SK-N-SH treated with all-trans-retinoic acid at 6 μM for 48 hours (cell line): ENCODE measurements around the gene LDHD.

Experiments
- ATAC-seq: fragments of 200-7000 bp; cut with Tn5 transposase; 3 replicates; pipeline ENCODE4 v1.9.1; 2020; ENCODE audit warnings: mild to moderate bottlenecking, moderate library complexity
- ARNTL ChIP-seq: fragments of 450-650 bp; formaldehyde crosslinking; IDR thresholded peaks from 2 replicates; pipeline ENCODE4 v1.5.0; 2020; ENCODE audit warnings: low read depth, mild to moderate bottlenecking, moderate library complexity, borderline replicate concordance
- BACH2 ChIP-seq: fragments of 250-450 bp; sonication (Bioruptor Pico); IDR thresholded peaks from 2 replicates; pipeline ENCODE4 v1.9.0; 2021; ENCODE audit warnings: mild to moderate bottlenecking, borderline replicate concordance
- CSDC2 ChIP-seq: fragments of 250-450 bp; sonication (Bioruptor Pico); IDR thresholded peaks from 2 replicates; pipeline ENCODE4 v1.5.0; 2020; ENCODE audit warnings: mild to moderate bottlenecking, moderate library complexity
- ESRRG ChIP-seq: fragments of 250-450 bp; sonication (Bioruptor Pico); IDR thresholded peaks from 2 replicates; pipeline ENCODE4 v1.6.1; 2021; ENCODE audit warnings: mild to moderate bottlenecking
- GLIS3 ChIP-seq: fragments of 250-450 bp; sonication (Bioruptor Pico); IDR thresholded peaks from 2 replicates; pipeline ENCODE4 v1.5.0; 2020; ENCODE audit warnings: mild to moderate bottlenecking, moderate library complexity
- ISL1 ChIP-seq: fragments of 250-450 bp; sonication (Bioruptor Pico); IDR thresholded peaks from 2 replicates; pipeline ENCODE4 v2.1.2; 2022; ENCODE audit warnings: mild to moderate bottlenecking, moderate library complexity
- RARB ChIP-seq: fragments of 250-450 bp; sonication (Bioruptor Pico); IDR thresholded peaks from 2 replicates; pipeline ENCODE4 v1.8.0; 2021; ENCODE audit warnings: mild to moderate bottlenecking, moderate library complexity
- SNAI2 ChIP-seq: fragments of 250-450 bp; sonication (Bioruptor Pico); IDR thresholded peaks from 2 replicates; pipeline ENCODE4 v1.5.0; 2020; ENCODE audit warnings: mild to moderate bottlenecking, moderate library complexity
- TCF4 ChIP-seq: fragments of 250-450 bp; sonication (Bioruptor Pico); IDR thresholded peaks from 2 replicates; pipeline ENCODE4 v1.8.0; 2021; ENCODE audit warnings: mild to moderate bottlenecking, moderate library complexity, borderline replicate concordance
- TOX ChIP-seq: fragments of 250-450 bp; sonication (Bioruptor Pico); IDR thresholded peaks from 2 replicates; pipeline ENCODE4 v1.8.0; 2021; ENCODE audit warnings: mild to moderate bottlenecking, moderate library complexity, borderline replicate concordance
- ZC3H10 ChIP-seq: fragments of 250-450 bp; sonication (Bioruptor Pico); IDR thresholded peaks from 2 replicates; pipeline ENCODE4 v1.5.1; 2021; ENCODE audit warnings: mild to moderate bottlenecking, moderate library complexity
- ZFP3 ChIP-seq: fragments of 250-450 bp; sonication (Bioruptor Pico); IDR thresholded peaks from 2 replicates; pipeline ENCODE4 v1.5.0; 2020; ENCODE audit warnings: mild to moderate bottlenecking, moderate library complexity
- ZFP30 ChIP-seq: fragments of 450-650 bp; formaldehyde crosslinking; IDR thresholded peaks from 2 replicates; pipeline ENCODE4 v1.5.0; 2022; ENCODE audit warnings: mild to moderate bottlenecking, moderate library complexity
- ZNF565 ChIP-seq: fragments of 450-650 bp; formaldehyde crosslinking; conservative IDR thresholded peaks from 2 replicates; pipeline ENCODE4 v1.5.0; 2020; ENCODE audit warnings: low read depth, mild to moderate bottlenecking, moderate library complexity
- ZNF8 ChIP-seq: fragments of 450-650 bp; formaldehyde crosslinking; IDR thresholded peaks from 2 replicates; pipeline ENCODE4 v1.5.0; 2020; ENCODE audit warnings: mild to moderate bottlenecking, moderate library complexity
- TF ChIP-seq, protein P1 (sequence below): fragments of 250-450 bp; sonication (Bioruptor Pico); IDR thresholded peaks from 2 replicates; pipeline ENCODE4 v1.8.0; 2020; ENCODE audit warnings: mild to moderate bottlenecking, moderate library complexity, borderline replicate concordance
- TF ChIP-seq, protein P2 (sequence below): fragments of 250-450 bp; sonication (Bioruptor Pico); IDR thresholded peaks from 2 replicates; pipeline ENCODE4 v1.5.0; 2020; ENCODE audit warnings: mild to moderate bottlenecking, moderate library complexity
- TF ChIP-seq, protein P3 (sequence below): fragments of 250-450 bp; sonication (Bioruptor Pico); IDR thresholded peaks from 2 replicates; pipeline ENCODE4 v1.5.1; 2021; ENCODE audit warnings: mild to moderate bottlenecking, moderate library complexity
- TF ChIP-seq, protein P4 (sequence below): fragments of 250-450 bp; sonication (Bioruptor Pico); IDR thresholded peaks from 2 replicates; pipeline ENCODE4 v1.8.0; 2021; ENCODE audit warnings: low read depth, mild to moderate bottlenecking, moderate library complexity, borderline replicate concordance

LDHD gene

DNA sequence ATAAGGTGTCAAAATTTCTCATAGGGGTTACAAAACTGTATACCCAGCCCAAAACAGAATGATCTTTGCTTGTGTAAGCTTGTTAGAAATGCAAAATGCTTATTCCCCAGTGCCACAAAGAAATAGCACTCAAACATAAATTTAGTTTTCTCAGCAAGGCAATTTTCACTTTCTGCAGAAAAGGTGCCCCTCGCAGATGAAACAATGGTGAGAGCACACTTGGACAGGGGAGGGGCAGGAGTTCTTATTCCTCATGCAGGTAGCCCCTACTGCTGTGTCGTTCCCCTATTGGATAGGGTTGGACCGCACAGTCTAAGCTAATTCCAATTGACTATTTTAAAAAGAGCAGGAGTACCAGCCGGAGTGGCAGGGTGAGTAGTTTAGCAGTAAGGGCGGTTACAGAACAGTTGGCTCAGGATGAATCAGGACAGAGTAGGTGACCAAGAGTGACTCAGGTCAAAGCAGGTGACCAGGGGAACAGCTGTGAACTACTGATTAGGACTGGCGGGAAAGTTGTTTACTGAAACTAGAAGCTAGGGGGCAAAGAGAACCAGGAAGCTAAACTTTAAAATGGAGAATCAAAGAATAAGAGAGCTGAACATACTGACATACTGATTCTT, 5.5 kb upstream of the LDHD start:
- TF ChIP-seq GLIS3 (CRISPR knock-in tag): no peak
- no peak for TF ChIP-seq ZNF8 (CRISPR knock-in tag)
- no peak for ATAC-seq

DNA sequence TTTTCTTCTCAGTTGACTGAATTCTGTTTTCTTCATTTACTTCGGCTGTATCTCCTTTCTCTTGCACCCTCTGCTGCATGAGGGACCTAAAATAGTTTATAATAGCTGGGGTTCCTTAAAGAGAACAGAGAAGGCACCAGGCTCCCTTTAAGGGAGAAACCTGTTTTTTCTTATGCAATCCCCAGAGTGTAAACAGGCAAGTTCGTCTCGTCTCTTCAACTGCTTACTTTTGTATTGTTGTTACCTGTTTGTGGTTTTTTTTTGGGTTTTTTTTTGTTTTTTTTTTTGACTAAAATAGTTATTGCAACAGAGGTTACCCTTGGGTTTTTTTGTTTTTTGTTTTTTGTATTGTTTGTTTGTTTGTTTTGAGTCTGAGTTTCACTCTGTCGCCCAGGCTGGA, 3.7 kb upstream of the LDHD start:
- TF ChIP-seq TCF4 (CRISPR knock-in tag) (no peak), ZFP30 (no peak), ISL1 (CRISPR knock-in tag) (no peak), TOX (CRISPR knock-in tag) (no peak), SNAI2 (no peak), BACH2 (CRISPR knock-in tag) (no peak), RARB (CRISPR knock-in tag) (no peak), CSDC2 (CRISPR knock-in tag) (no peak), GLIS3 (CRISPR knock-in tag) (no peak), ZFP3 (CRISPR knock-in tag) (no peak)
- ATAC-seq: no peak

DNA sequence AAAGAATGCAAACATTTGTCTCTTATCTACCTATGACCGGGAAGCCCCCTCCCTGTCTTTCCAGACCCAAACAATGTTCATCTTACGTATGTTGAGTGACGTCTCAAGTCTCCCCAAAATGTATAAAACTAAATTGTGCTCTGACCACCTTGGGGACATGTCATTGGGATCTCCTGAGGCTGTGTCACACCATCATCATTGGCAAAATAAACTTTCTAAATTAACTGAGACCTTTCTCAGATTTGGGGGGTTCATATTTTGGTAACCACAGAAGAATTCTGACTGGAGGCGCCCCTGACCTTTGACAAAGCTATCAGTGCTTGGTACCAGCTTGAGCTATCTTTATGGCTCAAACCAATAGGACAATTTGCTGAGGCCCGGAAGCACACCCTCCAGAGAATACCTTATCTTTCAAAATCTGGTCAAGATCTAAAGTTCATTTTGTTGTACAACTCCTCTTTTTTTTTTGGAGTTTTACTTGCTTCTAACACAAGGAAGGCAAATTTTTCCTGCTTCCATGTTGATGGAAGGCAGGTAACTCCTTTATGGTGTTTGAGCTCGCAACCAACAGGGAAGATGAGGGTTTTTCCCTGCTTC, 2.5 kb upstream of the LDHD start:
- ATAC-seq: no peak
- no peak for TF ChIP-seq CSDC2 (CRISPR knock-in tag)
- TF ChIP-seq ZC3H10: no peak
- TF ChIP-seq, protein P1, sequence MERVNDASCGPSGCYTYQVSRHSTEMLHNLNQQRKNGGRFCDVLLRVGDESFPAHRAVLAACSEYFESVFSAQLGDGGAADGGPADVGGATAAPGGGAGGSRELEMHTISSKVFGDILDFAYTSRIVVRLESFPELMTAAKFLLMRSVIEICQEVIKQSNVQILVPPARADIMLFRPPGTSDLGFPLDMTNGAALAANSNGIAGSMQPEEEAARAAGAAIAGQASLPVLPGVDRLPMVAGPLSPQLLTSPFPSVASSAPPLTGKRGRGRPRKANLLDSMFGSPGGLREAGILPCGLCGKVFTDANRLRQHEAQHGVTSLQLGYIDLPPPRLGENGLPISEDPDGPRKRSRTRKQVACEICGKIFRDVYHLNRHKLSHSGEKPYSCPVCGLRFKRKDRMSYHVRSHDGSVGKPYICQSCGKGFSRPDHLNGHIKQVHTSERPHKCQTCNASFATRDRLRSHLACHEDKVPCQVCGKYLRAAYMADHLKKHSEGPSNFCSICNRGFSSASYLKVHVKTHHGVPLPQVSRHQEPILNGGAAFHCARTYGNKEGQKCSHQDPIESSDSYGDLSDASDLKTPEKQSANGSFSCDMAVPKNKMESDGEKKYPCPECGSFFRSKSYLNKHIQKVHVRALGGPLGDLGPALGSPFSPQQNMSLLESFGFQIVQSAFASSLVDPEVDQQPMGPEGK (CRISPR knock-in tag): no peak
- TF ChIP-seq ZNF565 (CRISPR knock-in tag): no peak
- TF ChIP-seq ESRRG: no peak
- no peak for TF ChIP-seq ZNF8 (CRISPR knock-in tag)
- TF ChIP-seq, protein P2, sequence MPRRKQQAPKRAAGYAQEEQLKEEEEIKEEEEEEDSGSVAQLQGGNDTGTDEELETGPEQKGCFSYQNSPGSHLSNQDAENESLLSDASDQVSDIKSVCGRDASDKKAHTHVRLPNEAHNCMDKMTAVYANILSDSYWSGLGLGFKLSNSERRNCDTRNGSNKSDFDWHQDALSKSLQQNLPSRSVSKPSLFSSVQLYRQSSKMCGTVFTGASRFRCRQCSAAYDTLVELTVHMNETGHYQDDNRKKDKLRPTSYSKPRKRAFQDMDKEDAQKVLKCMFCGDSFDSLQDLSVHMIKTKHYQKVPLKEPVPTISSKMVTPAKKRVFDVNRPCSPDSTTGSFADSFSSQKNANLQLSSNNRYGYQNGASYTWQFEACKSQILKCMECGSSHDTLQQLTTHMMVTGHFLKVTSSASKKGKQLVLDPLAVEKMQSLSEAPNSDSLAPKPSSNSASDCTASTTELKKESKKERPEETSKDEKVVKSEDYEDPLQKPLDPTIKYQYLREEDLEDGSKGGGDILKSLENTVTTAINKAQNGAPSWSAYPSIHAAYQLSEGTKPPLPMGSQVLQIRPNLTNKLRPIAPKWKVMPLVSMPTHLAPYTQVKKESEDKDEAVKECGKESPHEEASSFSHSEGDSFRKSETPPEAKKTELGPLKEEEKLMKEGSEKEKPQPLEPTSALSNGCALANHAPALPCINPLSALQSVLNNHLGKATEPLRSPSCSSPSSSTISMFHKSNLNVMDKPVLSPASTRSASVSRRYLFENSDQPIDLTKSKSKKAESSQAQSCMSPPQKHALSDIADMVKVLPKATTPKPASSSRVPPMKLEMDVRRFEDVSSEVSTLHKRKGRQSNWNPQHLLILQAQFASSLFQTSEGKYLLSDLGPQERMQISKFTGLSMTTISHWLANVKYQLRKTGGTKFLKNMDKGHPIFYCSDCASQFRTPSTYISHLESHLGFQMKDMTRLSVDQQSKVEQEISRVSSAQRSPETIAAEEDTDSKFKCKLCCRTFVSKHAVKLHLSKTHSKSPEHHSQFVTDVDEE: no peak
- no peak for TF ChIP-seq ZFP30
- no peak for TF ChIP-seq TOX (CRISPR knock-in tag)
- no peak for TF ChIP-seq BACH2 (CRISPR knock-in tag)
- no peak for TF ChIP-seq GLIS3 (CRISPR knock-in tag)
- TF ChIP-seq SNAI2: no peak
- TF ChIP-seq TCF4 (CRISPR knock-in tag): no peak
- TF ChIP-seq, protein P3, sequence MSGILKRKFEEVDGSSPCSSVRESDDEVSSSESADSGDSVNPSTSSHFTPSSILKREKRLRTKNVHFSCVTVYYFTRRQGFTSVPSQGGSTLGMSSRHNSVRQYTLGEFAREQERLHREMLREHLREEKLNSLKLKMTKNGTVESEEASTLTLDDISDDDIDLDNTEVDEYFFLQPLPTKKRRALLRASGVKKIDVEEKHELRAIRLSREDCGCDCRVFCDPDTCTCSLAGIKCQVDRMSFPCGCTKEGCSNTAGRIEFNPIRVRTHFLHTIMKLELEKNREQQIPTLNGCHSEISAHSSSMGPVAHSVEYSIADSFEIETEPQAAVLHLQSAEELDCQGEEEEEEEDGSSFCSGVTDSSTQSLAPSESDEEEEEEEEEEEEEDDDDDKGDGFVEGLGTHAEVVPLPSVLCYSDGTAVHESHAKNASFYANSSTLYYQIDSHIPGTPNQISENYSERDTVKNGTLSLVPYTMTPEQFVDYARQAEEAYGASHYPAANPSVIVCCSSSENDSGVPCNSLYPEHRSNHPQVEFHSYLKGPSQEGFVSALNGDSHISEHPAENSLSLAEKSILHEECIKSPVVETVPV (CRISPR knock-in tag): no peak
- TF ChIP-seq, protein P4, sequence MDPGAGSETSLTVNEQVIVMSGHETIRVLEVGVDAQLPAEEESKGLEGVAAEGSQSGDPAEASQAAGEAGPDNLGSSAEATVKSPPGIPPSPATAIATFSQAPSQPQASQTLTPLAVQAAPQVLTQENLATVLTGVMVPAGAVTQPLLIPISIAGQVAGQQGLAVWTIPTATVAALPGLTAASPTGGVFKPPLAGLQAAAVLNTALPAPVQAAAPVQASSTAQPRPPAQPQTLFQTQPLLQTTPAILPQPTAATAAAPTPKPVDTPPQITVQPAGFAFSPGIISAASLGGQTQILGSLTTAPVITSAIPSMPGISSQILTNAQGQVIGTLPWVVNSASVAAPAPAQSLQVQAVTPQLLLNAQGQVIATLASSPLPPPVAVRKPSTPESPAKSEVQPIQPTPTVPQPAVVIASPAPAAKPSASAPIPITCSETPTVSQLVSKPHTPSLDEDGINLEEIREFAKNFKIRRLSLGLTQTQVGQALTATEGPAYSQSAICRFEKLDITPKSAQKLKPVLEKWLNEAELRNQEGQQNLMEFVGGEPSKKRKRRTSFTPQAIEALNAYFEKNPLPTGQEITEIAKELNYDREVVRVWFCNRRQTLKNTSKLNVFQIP (CRISPR knock-in tag): no peak
- no peak for TF ChIP-seq ISL1 (CRISPR knock-in tag)
- TF ChIP-seq ZFP3 (CRISPR knock-in tag): no peak

DNA sequence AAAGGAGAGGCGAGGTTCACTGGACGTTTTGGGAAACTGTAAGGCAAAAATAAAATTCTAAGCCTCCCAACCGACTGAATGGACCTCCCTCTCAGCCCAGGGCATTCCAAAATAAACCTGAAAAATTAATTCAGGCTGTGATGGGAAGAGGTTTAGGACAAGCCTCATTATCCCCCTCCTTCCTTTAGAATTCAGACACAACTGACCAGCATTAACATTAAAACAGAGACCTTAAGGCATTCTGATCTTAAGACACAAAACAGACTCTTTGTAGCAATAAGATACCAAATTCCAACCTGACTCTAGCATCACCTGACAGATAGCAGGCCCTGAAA, 298 bp upstream of the LDHD start:
- TF ChIP-seq RARB (CRISPR knock-in tag) (no peak), ARNTL (no peak), ZNF8 (CRISPR knock-in tag) (no peak), ISL1 (CRISPR knock-in tag) (no peak), ESRRG (no peak), SNAI2 (no peak), ZFP30 (no peak)
- TF ChIP-seq, protein P1 (CRISPR knock-in tag): no peak
- no peak for ATAC-seq
